Panc1 (cell line): ENCODE results near the gene MGAT5B.

Experiments used
- CTCF ChIP-seq: fragments of 450-650 bp; IDR thresholded peaks from 2 replicates; pipeline ENCODE4 v1.5.1; 2017; ENCODE audit warnings: mild to moderate bottlenecking
- POLR2AphosphoS5 ChIP-seq: IDR thresholded peaks from 2 replicates; pipeline ENCODE4 v1.6.1; 2012; ENCODE audit warnings: mild to moderate bottlenecking, low read depth, low read length, moderate library complexity
- SIN3A ChIP-seq: IDR thresholded peaks from 2 replicates; pipeline ENCODE4 v1.6.1; 2012; ENCODE audit warnings: low read depth, mild to moderate bottlenecking, low read length, moderate library complexity, borderline replicate concordance; ENCODE audit not compliant: insufficient read depth
- TF ChIP-seq, protein P1 (sequence below), 2 experiments: IDR thresholded peaks; 2 replicates each; pipeline ENCODE4 v1.6.1; 2011 to 2012; ENCODE audit warnings: low read depth in 2 of 2, control low read depth in 1 of 2, low read length in 1 of 2, mild to moderate bottlenecking in 1 of 2, moderate library complexity in 1 of 2; ENCODE audit not compliant: insufficient read depth in 1 of 2

- TF ChIP-seq CTCF (no peak), SIN3A (no peak), POLR2AphosphoS5 (no peak)
- TF ChIP-seq, protein P1, sequence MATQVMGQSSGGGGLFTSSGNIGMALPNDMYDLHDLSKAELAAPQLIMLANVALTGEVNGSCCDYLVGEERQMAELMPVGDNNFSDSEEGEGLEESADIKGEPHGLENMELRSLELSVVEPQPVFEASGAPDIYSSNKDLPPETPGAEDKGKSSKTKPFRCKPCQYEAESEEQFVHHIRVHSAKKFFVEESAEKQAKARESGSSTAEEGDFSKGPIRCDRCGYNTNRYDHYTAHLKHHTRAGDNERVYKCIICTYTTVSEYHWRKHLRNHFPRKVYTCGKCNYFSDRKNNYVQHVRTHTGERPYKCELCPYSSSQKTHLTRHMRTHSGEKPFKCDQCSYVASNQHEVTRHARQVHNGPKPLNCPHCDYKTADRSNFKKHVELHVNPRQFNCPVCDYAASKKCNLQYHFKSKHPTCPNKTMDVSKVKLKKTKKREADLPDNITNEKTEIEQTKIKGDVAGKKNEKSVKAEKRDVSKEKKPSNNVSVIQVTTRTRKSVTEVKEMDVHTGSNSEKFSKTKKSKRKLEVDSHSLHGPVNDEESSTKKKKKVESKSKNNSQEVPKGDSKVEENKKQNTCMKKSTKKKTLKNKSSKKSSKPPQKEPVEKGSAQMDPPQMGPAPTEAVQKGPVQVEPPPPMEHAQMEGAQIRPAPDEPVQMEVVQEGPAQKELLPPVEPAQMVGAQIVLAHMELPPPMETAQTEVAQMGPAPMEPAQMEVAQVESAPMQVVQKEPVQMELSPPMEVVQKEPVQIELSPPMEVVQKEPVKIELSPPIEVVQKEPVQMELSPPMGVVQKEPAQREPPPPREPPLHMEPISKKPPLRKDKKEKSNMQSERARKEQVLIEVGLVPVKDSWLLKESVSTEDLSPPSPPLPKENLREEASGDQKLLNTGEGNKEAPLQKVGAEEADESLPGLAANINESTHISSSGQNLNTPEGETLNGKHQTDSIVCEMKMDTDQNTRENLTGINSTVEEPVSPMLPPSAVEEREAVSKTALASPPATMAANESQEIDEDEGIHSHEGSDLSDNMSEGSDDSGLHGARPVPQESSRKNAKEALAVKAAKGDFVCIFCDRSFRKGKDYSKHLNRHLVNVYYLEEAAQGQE (IDR thresholded peaks at IDR 0.05; ENCODE audit: insufficient read depth in 1 of 2, low read depth in 2 of 2, low read length in 1 of 2), result no peak
Observed at GRCh38 chr17:76923491-76923890, 55.3 kb downstream of the MGAT5B start.
